NCI-H510A (cell line): ENCODE results near the gene AMMECR1.
"Not testable (repeated sequence)": the region's sequence is repeated elsewhere in the genome, so short reads cannot be mapped to it uniquely, and the experiment has no call there.

ENCODE experiments used
- DNase-seq: peaks from one replicate; lab custom pipeline; 2025; lab: John Stamatoyannopoulos, UW

Gene AMMECR1

GRCh38 chrX:110171442-110171841, 146.4 kb downstream of the AMMECR1 start:
- no peak for DNase-seq

- DNase-seq = no peak
These were observed 147.9 kb downstream of the AMMECR1 start for GRCh38 chrX:110170029-110170428.

GRCh38 chrX:110168585-110168984, 149.3 kb downstream of the AMMECR1 start:
- no peak for DNase-seq

GRCh38 chrX:110167952-110168451, 149.9 kb downstream of the AMMECR1 start:
- DNase-seq = no peak

- DNase-seq = no peak
These were observed 154.4 kb downstream of the AMMECR1 start for GRCh38 chrX:110163488-110163887.

- DNase-seq = no peak
These were observed 155.0 kb downstream of the AMMECR1 start for GRCh38 chrX:110162867-110163266.

- DNase-seq = no peak
These were observed 155.8 kb downstream of the AMMECR1 start for GRCh38 chrX:110162131-110162530.

- no peak for DNase-seq
These were observed 156.6 kb downstream of the AMMECR1 start for GRCh38 chrX:110161361-110161686.

GRCh38 chrX:110159865-110160264, 158.0 kb downstream of the AMMECR1 start:
- no peak for DNase-seq

GRCh38 chrX:110159235-110159634, 158.7 kb downstream of the AMMECR1 start:
- DNase-seq = no peak

- DNase-seq = no peak
These were observed 160.4 kb downstream of the AMMECR1 start for GRCh38 chrX:110157444-110157843.

- DNase-seq = no peak
These were observed 161.6 kb downstream of the AMMECR1 start for GRCh38 chrX:110156167-110156754.

GRCh38 chrX:110155759-110156158, 162.1 kb downstream of the AMMECR1 start:
- no peak for DNase-seq

GRCh38 chrX:110154328-110154727, 163.6 kb downstream of the AMMECR1 start:
- DNase-seq = not testable (repeated sequence)

GRCh38 chrX:110153896-110154295, 164.0 kb downstream of the AMMECR1 start:
- no peak for DNase-seq

GRCh38 chrX:110153244-110153643, 164.6 kb downstream of the AMMECR1 start:
- no peak for DNase-seq

- no peak for DNase-seq
These were observed 171.4 kb downstream of the AMMECR1 start for GRCh38 chrX:110146521-110146920.

- no peak for DNase-seq
These were observed 172.0 kb downstream of the AMMECR1 start for GRCh38 chrX:110145854-110146253.

GRCh38 chrX:110145311-110145710, 172.6 kb downstream of the AMMECR1 start:
- no peak for DNase-seq
